ENCODE measurements around the gene IL12RB2.

DNA sequence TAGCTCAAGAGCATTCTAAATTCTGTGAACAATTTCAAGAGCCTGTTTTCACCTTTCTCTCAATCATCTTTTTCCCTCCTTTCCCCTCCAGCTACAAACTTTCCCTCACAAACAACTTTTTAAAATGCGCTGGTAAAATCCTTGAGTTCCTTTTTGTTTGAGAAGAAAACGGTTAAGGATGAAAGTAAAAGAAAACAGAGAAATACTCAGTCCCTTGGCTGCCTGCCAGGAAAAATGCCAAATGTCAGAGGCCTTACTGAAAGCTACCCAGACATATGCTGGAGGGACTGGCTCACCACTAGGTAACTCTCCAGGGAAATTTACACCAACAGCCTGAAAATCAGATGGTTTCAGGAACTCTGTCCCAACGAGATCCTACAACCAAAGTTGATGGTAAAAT is 133.5 kb downstream of the IL12RB2 start:
- TF ChIP-seq POLR2A (IDR thresholded peaks at IDR 0.05), result no peak
- TF ChIP-seq, protein P1, sequence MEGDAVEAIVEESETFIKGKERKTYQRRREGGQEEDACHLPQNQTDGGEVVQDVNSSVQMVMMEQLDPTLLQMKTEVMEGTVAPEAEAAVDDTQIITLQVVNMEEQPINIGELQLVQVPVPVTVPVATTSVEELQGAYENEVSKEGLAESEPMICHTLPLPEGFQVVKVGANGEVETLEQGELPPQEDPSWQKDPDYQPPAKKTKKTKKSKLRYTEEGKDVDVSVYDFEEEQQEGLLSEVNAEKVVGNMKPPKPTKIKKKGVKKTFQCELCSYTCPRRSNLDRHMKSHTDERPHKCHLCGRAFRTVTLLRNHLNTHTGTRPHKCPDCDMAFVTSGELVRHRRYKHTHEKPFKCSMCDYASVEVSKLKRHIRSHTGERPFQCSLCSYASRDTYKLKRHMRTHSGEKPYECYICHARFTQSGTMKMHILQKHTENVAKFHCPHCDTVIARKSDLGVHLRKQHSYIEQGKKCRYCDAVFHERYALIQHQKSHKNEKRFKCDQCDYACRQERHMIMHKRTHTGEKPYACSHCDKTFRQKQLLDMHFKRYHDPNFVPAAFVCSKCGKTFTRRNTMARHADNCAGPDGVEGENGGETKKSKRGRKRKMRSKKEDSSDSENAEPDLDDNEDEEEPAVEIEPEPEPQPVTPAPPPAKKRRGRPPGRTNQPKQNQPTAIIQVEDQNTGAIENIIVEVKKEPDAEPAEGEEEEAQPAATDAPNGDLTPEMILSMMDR (IDR thresholded peaks at IDR 0.05), result no peak
- TF ChIP-seq EP300 (IDR thresholded peaks at IDR 0.05), result no peak

All from tibial nerve (tissue), 4 donors.